HG03103 (cell line): ENCODE data around the gene CES4A.
"Not testable (repeated sequence)": the region's sequence is repeated elsewhere in the genome, so short reads cannot be mapped to it uniquely, and the experiment has no call there.

Source experiments
- ATAC-seq: cut with Tn5 transposase; IDR thresholded peaks from one replicate; pipeline ENCODE4 v1.9.1; 2021; ENCODE audit warnings: low read depth; ENCODE audit not compliant: unreplicated experiment

CES4A gene

GRCh38 chr16:66983033-66983432, 5.4 kb upstream of the CES4A start:
- no peak for ATAC-seq

GRCh38 chr16:66984892-66985311, 3.5 kb upstream of the CES4A start:
- no peak for ATAC-seq

GRCh38 chr16:66986559-66986958, 1.8 kb upstream of the CES4A start:
- ATAC-seq = no peak

GRCh38 chr16:66991545-66992077, 3.2 kb downstream of the CES4A start:
- ATAC-seq = no peak

DNA sequence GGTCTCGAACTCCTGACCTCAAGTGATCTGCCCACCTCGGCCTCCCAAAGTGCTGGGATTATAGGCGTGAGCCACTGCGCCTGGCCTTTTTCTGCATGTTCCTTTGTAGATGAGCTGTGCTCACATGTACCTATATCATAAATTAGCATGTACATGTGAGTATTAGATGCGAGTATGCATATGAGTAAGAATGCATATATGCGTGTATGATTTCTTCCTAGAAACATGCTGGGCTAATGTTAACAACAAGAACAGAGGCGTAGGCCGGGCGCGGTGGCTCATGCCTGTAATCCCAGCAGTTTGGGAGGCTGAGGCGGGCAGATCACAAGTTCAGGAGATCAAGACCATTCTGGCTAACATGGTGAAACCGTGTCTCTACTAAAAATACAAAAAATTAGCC, 5.2 kb downstream of the CES4A start:
- not testable (repeated sequence) for ATAC-seq

DNA sequence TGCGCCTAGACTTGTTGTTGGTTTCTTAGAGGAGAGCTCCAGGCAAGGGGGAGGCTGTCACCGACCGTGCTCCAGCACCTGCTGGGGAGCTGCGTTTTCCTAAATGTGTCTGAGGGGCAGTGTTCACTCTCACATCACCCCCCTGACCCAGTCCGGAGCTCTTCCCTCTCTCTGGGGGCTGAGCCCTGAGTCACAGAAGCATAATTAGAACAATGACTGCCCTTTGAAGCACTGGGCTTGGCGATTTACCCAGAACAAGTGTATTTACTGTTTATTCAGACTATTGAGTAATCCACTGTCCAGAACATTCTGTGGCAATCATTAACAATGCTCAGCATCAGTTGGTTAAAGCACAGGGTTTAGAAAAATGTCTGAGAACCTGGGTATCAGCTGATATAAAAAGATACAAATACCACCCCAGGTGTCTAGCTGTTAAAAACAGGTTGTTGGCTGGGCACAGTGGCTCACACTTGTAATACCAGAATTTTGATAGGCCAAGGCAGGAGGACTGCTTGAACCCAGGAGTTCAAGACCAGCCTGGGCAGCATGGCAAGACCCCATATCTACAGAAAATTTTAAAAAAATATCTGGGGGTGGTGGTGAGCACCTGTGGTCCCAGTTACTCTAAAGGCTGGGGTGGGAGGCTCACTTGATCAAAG, 8.1 kb downstream of the CES4A start:
- ATAC-seq = no peak

GRCh38 chr16:66996983-66997358, 8.6 kb downstream of the CES4A start:
- no peak for ATAC-seq

GRCh38 chr16:67000384-67001351, 12.3 kb downstream of the CES4A start:
- no peak for ATAC-seq

GRCh38 chr16:67001726-67002125, 13.3 kb downstream of the CES4A start:
- no peak for ATAC-seq

- ATAC-seq = no peak
Observed at GRCh38 chr16:67006930-67007658, 18.7 kb downstream of the CES4A start.

- ATAC-seq = no peak
Observed at GRCh38 chr16:67009158-67009557, 20.8 kb downstream of the CES4A start.

- ATAC-seq = no peak
Observed at GRCh38 chr16:67011274-67011673, 22.9 kb downstream of the CES4A start.

- ATAC-seq = no peak
Observed at GRCh38 chr16:67013233-67013822, 24.9 kb downstream of the CES4A start.

DNA sequence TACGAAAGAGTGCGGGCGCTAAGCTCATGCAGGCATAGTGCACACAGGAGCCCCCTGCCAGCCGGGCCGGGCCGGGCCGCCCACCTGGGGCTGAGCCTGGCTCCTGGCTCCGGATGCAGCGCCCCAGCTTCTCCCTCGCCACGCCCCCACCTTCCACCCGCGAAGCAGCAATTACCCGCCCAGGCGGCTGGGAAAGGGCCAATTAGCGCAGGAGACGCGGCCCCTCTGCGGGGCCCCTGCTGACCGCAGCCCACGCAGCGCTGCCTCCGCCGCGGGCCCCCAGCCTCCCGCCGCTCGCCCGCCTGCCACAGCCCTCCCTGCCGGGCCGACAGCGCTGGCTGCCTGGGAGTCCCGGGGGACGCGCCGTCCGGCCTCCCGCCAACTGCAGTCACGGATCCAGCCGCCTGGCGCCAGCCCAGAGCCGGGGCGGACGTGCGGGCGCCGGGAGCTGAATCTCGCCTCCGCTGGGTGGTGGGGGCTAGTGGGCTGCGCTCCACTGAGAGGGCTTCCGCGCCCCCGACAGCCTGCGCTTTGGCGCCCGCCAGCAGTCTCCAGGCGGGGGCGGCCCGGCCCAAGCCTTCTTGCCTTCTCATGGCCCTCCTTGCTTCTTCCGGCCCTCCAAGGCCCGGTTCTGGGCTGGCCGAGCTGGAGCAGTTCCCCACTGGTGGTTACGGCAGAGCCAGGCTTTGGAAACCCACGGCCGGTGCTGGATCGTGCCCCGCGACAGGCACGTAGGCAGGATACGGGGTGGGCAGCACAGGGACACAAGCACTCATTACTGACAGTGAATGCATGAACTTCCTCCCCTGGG, 25.6 kb downstream of the CES4A start:
- no peak for ATAC-seq

- no peak for ATAC-seq
Observed at GRCh38 chr16:67014634-67015312, 26.4 kb downstream of the CES4A start.

DNA sequence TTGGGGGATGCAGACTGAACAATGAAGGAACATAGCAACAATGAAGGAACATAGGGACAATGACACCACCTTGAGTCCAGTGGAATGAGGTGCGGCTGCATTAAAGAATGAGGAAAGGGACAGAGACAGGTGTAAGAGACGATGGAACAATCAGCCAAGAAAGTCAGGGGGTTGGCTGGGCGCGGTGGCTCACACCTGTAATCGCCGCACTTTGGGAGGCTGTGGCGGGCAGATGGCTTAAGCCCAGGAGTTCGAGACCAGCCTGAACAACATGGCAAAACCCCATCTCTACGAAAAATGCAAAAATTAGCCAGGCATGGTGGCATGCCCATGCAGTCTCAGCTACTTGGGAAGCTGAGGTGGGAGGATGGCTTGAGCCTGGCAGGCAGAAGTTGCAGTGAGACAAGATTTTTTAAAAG, 26.9 kb downstream of the CES4A start:
- no peak for ATAC-seq

DNA sequence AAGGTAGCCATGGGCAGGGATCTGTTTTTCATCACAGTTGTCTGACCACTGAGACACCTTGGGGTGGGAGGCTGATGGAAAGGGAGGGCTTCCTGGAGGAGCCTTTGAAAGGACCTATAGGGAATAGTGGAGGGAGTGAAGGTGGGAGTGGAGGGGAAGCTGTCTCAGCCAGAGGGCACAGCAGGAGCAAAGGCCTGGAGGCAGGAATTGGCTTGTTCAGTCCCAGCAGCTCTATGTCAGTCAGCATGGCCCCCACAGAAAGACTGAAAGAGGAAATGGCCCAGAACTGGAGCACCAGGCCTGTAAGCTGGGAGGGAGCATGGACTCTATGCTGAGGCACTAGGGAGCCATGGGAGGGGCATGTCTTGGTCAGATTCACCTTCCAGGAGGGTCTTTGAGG, 27.8 kb downstream of the CES4A start:
- no peak for ATAC-seq

- ATAC-seq = no peak
Observed at GRCh38 chr16:67016681-67017420, 28.5 kb downstream of the CES4A start.

GRCh38 chr16:67017421-67017750, 29.0 kb downstream of the CES4A start:
- no peak for ATAC-seq
